HEK293 (cell line): ENCODE results near the gene LARGE1.

ENCODE experiments used
- ATF2 ChIP-seq: fragments of 450-650 bp; formaldehyde crosslinking; IDR thresholded peaks from 2 replicates; pipeline ENCODE4 v1.5.1; 2016; ENCODE audit warnings: missing biosample characterization, missing genetic modification characterization, low read depth
- ELK4 ChIP-seq: IDR thresholded peaks from 2 replicates; pipeline ENCODE4 v1.6.1; 2011; ENCODE audit warnings: mild to moderate bottlenecking, low read depth, low read length, borderline replicate concordance
- GLI4 ChIP-seq: fragments of 450-650 bp; formaldehyde crosslinking; IDR thresholded peaks from 2 replicates; pipeline ENCODE4 v1.5.1; 2016; ENCODE audit warnings: missing biosample characterization, missing genetic modification characterization
- HOXA7 ChIP-seq: sonication (generic); formaldehyde crosslinking; IDR thresholded peaks from 2 replicates; pipeline ENCODE4 v1.8.1; 2022; ENCODE audit warnings: missing genetic modification reagents, borderline replicate concordance
- REST ChIP-seq: fragments of 450-650 bp; formaldehyde crosslinking; IDR thresholded peaks from 2 replicates; pipeline ENCODE4 v1.5.1; 2016; ENCODE audit warnings: missing biosample characterization, missing genetic modification characterization
- TSHZ1 ChIP-seq: fragments of 450-650 bp; formaldehyde crosslinking; IDR thresholded peaks from 2 replicates; pipeline ENCODE4 v1.5.1; 2016; ENCODE audit warnings: missing biosample characterization, missing genetic modification characterization, borderline replicate concordance
- YY1 ChIP-seq: fragments of 450-650 bp; formaldehyde crosslinking; IDR thresholded peaks from 2 replicates; pipeline ENCODE4 v1.5.1; 2018; ENCODE audit warnings: missing biosample characterization, missing genetic modification characterization
- ZBTB11 ChIP-seq: fragments of 450-650 bp; formaldehyde crosslinking; conservative IDR thresholded peaks from 2 replicates; pipeline ENCODE4 v1.5.1; 2016; ENCODE audit warnings: low read depth, missing biosample characterization, missing genetic modification characterization
- ZEB2 ChIP-seq: fragments of 450-650 bp; formaldehyde crosslinking; IDR thresholded peaks from 2 replicates; pipeline ENCODE4 v1.5.1; 2016; ENCODE audit warnings: missing biosample characterization, missing genetic modification characterization
- ZNF19 ChIP-seq: fragments of 450-650 bp; formaldehyde crosslinking; IDR thresholded peaks from 2 replicates; pipeline ENCODE4; 2016; ENCODE audit warnings: missing biosample characterization, missing genetic modification characterization, low read depth
- ZNF266 ChIP-seq: fragments of 450-650 bp; formaldehyde crosslinking; IDR thresholded peaks from 2 replicates; pipeline ENCODE4 v1.5.1; 2016; ENCODE audit warnings: missing biosample characterization, missing genetic modification characterization, low read depth
- ZNF335 ChIP-seq: fragments of 450-650 bp; formaldehyde crosslinking; conservative IDR thresholded peaks from 2 replicates; pipeline ENCODE4 v1.5.1; 2016; ENCODE audit warnings: missing biosample characterization, missing genetic modification characterization
- TF ChIP-seq, protein P1 (sequence below): fragments of 450-650 bp; formaldehyde crosslinking; IDR thresholded peaks from 2 replicates; pipeline ENCODE4 v1.5.1; 2017; ENCODE audit warnings: missing biosample characterization, missing genetic modification characterization
- TF ChIP-seq, protein P2 (sequence below): fragments of 450-650 bp; formaldehyde crosslinking; IDR thresholded peaks from 2 replicates; pipeline ENCODE4 v1.5.1; 2016; ENCODE audit warnings: missing biosample characterization, missing genetic modification characterization

DNA sequence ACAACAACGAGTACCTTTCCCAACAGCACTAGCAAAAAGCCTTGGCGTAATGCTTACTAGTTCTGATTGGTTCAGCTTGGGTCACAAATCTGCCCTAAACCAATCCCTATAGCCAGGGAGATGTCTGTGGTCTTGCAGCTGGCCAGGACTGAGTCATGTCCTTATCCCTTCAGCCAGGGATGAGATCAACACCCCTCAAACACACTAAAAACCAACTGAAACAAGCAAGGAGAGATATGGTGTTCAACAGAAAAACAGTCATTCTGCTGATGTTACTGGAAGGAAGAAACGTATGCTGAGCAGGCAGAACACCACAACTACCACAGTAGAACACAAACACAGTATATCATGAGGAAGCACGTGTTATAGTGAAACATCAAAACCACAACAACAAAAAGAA, 375.6 kb downstream of the LARGE1 start:
- TF ChIP-seq ATF2 (tag by site-specific recombination) = no peak
- TF ChIP-seq, protein P1, sequence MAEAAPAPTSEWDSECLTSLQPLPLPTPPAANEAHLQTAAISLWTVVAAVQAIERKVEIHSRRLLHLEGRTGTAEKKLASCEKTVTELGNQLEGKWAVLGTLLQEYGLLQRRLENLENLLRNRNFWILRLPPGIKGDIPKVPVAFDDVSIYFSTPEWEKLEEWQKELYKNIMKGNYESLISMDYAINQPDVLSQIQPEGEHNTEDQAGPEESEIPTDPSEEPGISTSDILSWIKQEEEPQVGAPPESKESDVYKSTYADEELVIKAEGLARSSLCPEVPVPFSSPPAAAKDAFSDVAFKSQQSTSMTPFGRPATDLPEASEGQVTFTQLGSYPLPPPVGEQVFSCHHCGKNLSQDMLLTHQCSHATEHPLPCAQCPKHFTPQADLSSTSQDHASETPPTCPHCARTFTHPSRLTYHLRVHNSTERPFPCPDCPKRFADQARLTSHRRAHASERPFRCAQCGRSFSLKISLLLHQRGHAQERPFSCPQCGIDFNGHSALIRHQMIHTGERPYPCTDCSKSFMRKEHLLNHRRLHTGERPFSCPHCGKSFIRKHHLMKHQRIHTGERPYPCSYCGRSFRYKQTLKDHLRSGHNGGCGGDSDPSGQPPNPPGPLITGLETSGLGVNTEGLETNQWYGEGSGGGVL (tag by site-specific recombination) = no peak
- no peak for TF ChIP-seq ZNF266 (tag by site-specific recombination)
- TF ChIP-seq, protein P2, sequence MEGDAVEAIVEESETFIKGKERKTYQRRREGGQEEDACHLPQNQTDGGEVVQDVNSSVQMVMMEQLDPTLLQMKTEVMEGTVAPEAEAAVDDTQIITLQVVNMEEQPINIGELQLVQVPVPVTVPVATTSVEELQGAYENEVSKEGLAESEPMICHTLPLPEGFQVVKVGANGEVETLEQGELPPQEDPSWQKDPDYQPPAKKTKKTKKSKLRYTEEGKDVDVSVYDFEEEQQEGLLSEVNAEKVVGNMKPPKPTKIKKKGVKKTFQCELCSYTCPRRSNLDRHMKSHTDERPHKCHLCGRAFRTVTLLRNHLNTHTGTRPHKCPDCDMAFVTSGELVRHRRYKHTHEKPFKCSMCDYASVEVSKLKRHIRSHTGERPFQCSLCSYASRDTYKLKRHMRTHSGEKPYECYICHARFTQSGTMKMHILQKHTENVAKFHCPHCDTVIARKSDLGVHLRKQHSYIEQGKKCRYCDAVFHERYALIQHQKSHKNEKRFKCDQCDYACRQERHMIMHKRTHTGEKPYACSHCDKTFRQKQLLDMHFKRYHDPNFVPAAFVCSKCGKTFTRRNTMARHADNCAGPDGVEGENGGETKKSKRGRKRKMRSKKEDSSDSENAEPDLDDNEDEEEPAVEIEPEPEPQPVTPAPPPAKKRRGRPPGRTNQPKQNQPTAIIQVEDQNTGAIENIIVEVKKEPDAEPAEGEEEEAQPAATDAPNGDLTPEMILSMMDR (tag by site-specific recombination) = no peak
- TF ChIP-seq ZBTB11 = no peak
- TF ChIP-seq GLI4 (tag by site-specific recombination) = no peak
- no peak for TF ChIP-seq REST
- no peak for TF ChIP-seq ELK4
- TF ChIP-seq ZNF19 (tag by site-specific recombination) = no peak
- TF ChIP-seq ZNF335 = no peak
- TF ChIP-seq TSHZ1 (tag by site-specific recombination) = no peak
- TF ChIP-seq YY1 (tag by site-specific recombination) = no peak
- no peak for TF ChIP-seq HOXA7 (CRISPR knock-in tag)
- TF ChIP-seq ZEB2 (tag by site-specific recombination) = no peak
